ENCODE measurements around the gene NDUFA3.

DNA sequence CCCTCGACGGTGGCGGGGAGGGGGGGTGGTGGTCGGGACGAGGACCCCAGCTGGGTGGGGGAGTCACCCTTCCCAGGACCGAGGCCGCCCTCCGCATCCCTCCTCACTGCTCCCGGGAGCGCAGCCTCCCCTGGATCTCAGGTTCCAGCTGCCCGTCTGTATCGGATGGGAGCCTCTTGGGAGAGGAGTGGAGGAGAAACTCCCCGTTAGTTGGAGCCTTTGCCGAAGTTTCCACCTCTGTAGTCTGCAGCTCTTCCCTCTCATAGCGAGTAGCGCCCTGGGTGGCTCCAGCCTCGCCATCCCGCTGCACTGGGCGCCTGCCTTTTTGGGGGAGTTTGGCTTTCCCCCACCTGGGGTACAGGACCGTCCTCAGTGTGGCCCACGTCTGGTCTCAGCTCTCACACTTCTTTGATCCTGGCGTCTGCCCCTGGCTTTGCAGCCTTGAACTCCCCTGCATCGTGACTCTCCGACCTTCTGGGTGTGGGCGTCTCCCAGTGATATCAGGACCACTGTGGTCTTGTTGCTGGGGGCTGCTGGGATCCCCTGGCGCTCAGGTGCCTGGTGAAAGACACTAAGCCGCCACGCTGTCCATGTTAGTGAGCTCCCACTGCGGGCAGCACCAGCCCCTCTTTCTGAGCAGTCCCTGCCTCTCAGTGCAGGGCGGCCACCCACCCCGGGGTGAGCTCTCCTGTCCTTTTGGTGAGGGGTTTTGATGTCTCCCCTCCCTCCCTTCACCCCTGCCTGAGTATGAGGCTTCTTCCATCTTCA, 36.0 kb downstream of the NDUFA3 start:
- TF ChIP-seq, protein P1, sequence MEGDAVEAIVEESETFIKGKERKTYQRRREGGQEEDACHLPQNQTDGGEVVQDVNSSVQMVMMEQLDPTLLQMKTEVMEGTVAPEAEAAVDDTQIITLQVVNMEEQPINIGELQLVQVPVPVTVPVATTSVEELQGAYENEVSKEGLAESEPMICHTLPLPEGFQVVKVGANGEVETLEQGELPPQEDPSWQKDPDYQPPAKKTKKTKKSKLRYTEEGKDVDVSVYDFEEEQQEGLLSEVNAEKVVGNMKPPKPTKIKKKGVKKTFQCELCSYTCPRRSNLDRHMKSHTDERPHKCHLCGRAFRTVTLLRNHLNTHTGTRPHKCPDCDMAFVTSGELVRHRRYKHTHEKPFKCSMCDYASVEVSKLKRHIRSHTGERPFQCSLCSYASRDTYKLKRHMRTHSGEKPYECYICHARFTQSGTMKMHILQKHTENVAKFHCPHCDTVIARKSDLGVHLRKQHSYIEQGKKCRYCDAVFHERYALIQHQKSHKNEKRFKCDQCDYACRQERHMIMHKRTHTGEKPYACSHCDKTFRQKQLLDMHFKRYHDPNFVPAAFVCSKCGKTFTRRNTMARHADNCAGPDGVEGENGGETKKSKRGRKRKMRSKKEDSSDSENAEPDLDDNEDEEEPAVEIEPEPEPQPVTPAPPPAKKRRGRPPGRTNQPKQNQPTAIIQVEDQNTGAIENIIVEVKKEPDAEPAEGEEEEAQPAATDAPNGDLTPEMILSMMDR (IDR thresholded peaks at IDR 0.05) = no peak
- no peak for TF ChIP-seq POLR2A (IDR thresholded peaks at IDR 0.05)
